HS-27A (cell line): ENCODE measurements around the gene DDX54.

Experiments used
- DNase-seq: peaks from one replicate; pipeline ENCODE4 v3.0.0-alpha.2; 2012; ENCODE audit warnings: low read depth, missing footprints

DDX54 gene

GRCh38 chr12:113190761-113191160 lies 5.5 kb upstream of the DDX54 start:
- DNase-seq, result no peak

- DNase-seq, result no peak
Observed at GRCh38 chr12:113189361-113189760, 4.1 kb upstream of the DDX54 start.

GRCh38 chr12:113186666-113187325 lies 1.5 kb upstream of the DDX54 start:
- no peak for DNase-seq

- no peak for DNase-seq
Observed at GRCh38 chr12:113186033-113186365, 721 bp upstream of the DDX54 start.

- no peak for DNase-seq
Observed at GRCh38 chr12:113184900-113185179, 438 bp downstream of the DDX54 start.

GRCh38 chr12:113184098-113184899 lies 979 bp downstream of the DDX54 start:
- peak; percentile 79 for DNase-seq

GRCh38 chr12:113183030-113183589 lies 2.2 kb downstream of the DDX54 start:
- no peak for DNase-seq

- DNase-seq, result no peak
Observed at GRCh38 chr12:113181975-113182374, 3.3 kb downstream of the DDX54 start.

- DNase-seq, result no peak
Observed at GRCh38 chr12:113180333-113180732, 4.9 kb downstream of the DDX54 start.

- DNase-seq, result no peak
Observed at GRCh38 chr12:113179023-113179422, 6.3 kb downstream of the DDX54 start.

GRCh38 chr12:113174461-113175384 lies 10.6 kb downstream of the DDX54 start:
- DNase-seq, result no peak

GRCh38 chr12:113173081-113173698 lies 12.1 kb downstream of the DDX54 start:
- no peak for DNase-seq

GRCh38 chr12:113172185-113172584 lies 13.1 kb downstream of the DDX54 start:
- DNase-seq, result no peak

GRCh38 chr12:113171543-113171942 lies 13.7 kb downstream of the DDX54 start:
- DNase-seq, result no peak

- no peak for DNase-seq
Observed at GRCh38 chr12:113170926-113171325, 14.4 kb downstream of the DDX54 start.

- DNase-seq, result no peak
Observed at GRCh38 chr12:113170457-113170856, 14.8 kb downstream of the DDX54 start.

GRCh38 chr12:113169697-113170096 lies 15.6 kb downstream of the DDX54 start:
- DNase-seq, result no peak

GRCh38 chr12:113167868-113168267 lies 17.4 kb downstream of the DDX54 start:
- DNase-seq, result no peak

- DNase-seq, result no peak
Observed at GRCh38 chr12:113165521-113166450, 19.5 kb downstream of the DDX54 start.

- DNase-seq, result no peak
Observed at GRCh38 chr12:113164014-113164413, 21.3 kb downstream of the DDX54 start.

GRCh38 chr12:113163030-113163360 lies 22.3 kb downstream of the DDX54 start:
- DNase-seq, result no peak
